GM12878 (cell line): Measurements from ENCODE around the gene YWHAH. TPM values are rescaled to one million over a fixed set of nuclear protein-coding genes. Genes with fewer than 3 reads are reported as not detected.

Experiments
- polyA plus RNA-seq, 11 experiments: library from polyadenylated mRNA; depleted of rRNA in 4 of 11; unstranded in 6 of 11; stranded (reverse) in 5 of 11; fragments of >200 nt; fragmentation: Nextera tagmentation in 4 of 11; fragmentation: Illumina TruSeq in 1 of 11; extraction: Ambion mirVana in 4 of 11; extraction: Trizol in 1 of 11; gene quantifications; 1 replicate in 1 of 11; 2 replicates in 10 of 11; pipeline versions ENCODE4 v1.2.1 to v1.2.3, GENCODE V29; 2011 to 2016; ENCODE audit warnings: inconsistent platforms in 2 of 11, missing spikeins in 2 of 11, low read depth in 1 of 11
- total RNA-seq, 4 experiments: library from RNA; depleted of rRNA in 3 of 4; stranded (reverse); fragments of >200 nt in 3 of 4; fragmentation: Illumina TruSeq in 1 of 4; extraction: Trizol in 1 of 4; gene quantifications; 2 replicates each; pipeline versions ENCODE4 v1.2.1 to v1.2.3, GENCODE V29; 2013 to 2021
- TF ChIP-seq, protein P1 (sequence below): fragments of 450-650 bp; conservative IDR thresholded peaks from 2 replicates; pipeline ENCODE4 v1.6.1; 2017; ENCODE audit warnings: mild to moderate bottlenecking, moderate library complexity
- TF ChIP-seq, protein P2 (sequence below): fragments of 450-650 bp; IDR thresholded peaks from 2 replicates; pipeline ENCODE4 v1.6.1; 2016; ENCODE audit warnings: mild to moderate bottlenecking, moderate library complexity, borderline replicate concordance
- TF ChIP-seq, protein P3 (sequence below): IDR thresholded peaks from 2 replicates; pipeline ENCODE4 v1.6.1; 2011; ENCODE audit warnings: borderline replicate concordance, low read depth, mild to moderate bottlenecking, moderate library complexity, mixed read lengths, low read length; ENCODE audit not compliant: insufficient read depth; ENCODE audit errors: extremely low read length

The YWHAH gene
- total and polyA plus RNA-seq, 10 of the 15 experiments (the other 5 are each of a cell fraction or from before 2014, with no cell fraction given), result 34.2 to 197 (median 115) TPM

DNA sequence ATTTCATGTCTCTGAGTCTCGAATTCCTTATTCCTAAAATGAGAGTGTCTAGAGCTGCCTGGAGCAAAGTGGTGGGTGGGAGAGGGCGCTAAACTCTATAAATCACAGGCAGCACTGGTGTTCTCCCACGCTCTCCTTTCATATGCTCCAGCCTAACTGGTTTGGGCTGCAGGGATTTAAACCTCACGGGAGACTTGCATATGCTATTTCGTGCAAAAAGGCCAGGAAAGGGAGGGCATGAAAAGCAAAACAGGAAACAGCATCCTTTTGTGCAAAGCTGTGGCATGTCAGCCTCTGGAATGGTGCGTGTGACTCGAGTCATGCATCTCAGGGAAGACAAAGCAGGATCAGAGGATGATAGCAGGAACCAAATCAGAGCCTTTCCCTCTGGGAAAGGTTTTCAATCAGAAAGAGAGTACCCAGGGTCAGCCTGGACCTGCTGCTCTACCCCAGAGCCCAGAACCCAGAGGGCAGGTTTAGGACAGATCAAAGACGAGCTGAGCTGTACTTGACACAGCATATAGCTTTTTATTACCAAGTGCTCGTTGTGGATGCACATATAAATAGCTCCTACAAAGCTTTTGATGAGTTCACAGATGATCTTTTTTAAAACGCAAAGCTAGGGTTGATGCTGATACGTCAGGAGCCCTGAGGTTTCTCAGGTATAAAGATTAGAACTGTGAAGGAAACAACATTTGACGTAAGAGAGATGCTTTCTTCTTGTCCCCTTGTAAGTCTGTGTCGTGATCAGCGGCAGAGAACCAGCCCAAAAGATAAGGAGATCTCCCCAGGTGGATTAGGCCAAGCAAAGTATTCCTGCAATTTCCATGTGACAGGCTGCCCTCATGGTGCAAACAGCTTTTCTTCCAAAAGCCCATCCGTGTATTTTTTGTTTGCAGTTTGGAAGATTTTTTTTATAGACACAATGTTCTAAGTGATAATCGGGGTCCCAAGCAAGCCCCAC, 46.2 kb upstream of the YWHAH start (continued):
- TF ChIP-seq, protein P1, sequence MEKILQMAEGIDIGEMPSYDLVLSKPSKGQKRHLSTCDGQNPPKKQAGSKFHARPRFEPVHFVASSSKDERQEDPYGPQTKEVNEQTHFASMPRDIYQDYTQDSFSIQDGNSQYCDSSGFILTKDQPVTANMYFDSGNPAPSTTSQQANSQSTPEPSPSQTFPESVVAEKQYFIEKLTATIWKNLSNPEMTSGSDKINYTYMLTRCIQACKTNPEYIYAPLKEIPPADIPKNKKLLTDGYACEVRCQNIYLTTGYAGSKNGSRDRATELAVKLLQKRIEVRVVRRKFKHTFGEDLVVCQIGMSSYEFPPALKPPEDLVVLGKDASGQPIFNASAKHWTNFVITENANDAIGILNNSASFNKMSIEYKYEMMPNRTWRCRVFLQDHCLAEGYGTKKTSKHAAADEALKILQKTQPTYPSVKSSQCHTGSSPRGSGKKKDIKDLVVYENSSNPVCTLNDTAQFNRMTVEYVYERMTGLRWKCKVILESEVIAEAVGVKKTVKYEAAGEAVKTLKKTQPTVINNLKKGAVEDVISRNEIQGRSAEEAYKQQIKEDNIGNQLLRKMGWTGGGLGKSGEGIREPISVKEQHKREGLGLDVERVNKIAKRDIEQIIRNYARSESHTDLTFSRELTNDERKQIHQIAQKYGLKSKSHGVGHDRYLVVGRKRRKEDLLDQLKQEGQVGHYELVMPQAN, result no peak
- TF ChIP-seq, protein P2, sequence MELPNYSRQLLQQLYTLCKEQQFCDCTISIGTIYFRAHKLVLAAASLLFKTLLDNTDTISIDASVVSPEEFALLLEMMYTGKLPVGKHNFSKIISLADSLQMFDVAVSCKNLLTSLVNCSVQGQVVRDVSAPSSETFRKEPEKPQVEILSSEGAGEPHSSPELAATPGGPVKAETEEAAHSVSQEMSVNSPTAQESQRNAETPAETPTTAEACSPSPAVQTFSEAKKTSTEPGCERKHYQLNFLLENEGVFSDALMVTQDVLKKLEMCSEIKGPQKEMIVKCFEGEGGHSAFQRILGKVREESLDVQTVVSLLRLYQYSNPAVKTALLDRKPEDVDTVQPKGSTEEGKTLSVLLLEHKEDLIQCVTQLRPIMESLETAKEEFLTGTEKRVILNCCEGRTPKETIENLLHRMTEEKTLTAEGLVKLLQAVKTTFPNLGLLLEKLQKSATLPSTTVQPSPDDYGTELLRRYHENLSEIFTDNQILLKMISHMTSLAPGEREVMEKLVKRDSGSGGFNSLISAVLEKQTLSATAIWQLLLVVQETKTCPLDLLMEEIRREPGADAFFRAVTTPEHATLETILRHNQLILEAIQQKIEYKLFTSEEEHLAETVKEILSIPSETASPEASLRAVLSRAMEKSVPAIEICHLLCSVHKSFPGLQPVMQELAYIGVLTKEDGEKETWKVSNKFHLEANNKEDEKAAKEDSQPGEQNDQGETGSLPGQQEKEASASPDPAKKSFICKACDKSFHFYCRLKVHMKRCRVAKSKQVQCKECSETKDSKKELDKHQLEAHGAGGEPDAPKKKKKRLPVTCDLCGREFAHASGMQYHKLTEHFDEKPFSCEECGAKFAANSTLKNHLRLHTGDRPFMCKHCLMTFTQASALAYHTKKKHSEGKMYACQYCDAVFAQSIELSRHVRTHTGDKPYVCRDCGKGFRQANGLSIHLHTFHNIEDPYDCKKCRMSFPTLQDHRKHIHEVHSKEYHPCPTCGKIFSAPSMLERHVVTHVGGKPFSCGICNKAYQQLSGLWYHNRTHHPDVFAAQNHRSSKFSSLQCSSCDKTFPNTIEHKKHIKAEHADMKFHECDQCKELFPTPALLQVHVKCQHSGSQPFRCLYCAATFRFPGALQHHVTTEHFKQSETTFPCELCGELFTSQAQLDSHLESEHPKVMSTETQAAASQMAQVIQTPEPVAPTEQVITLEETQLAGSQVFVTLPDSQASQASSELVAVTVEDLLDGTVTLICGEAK, result no peak
- TF ChIP-seq, protein P3, sequence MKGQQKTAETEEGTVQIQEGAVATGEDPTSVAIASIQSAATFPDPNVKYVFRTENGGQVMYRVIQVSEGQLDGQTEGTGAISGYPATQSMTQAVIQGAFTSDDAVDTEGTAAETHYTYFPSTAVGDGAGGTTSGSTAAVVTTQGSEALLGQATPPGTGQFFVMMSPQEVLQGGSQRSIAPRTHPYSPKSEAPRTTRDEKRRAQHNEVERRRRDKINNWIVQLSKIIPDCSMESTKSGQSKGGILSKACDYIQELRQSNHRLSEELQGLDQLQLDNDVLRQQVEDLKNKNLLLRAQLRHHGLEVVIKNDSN, result no peak
